ENCODE data around the gene RANBP1.

Gene RANBP1

DNA sequence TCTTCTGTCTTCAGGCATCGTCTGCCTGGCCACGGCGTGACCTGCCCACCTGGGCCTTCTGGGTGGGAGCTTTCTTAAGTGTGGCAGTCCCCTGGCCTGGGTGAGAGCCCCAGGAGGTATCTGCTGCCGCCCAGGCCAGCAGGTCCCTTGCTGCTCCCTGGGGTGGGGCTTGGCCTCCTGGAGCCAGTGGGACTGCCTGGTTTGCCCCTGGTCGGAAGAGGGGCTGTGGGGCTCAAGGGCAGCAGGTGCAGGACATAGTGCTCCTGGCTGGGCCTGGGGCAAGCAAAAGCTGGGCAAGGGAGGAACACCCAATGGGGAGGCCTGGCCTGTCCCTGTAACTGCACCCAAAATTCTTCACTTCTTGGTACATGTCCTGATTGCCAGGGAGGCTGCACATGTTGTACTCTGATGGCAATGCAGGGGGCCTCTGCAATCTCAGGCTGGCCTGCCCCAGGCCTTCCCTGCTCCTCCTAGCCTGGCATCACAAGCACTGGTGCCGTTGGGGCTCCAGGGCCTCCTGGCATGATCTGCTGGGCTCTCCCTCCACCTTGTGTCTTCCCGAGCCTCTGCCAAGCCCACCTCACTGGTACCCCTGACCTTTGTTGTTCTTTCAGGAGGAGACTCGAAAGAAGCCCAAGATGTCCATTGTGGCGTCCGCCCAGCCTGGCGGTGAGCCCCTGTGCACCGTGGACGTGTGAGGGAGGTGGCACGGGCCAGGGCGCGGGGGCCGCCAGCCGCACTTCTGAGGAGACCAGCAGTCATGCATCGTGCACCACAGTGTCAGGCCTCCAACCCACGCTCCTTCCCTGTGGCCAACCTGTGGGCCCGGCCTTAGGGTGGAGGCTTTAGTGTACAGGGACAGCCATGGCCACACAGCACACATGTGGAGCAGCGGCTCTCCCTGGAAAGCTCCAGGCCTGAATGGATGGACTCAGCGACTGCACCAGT is 6.2 kb upstream of the RANBP1 start:
- DNase-seq, result no peak

- no peak for DNase-seq
Observed at GRCh38 chr22:20110359-20110985, 5.4 kb upstream of the RANBP1 start.

DNA sequence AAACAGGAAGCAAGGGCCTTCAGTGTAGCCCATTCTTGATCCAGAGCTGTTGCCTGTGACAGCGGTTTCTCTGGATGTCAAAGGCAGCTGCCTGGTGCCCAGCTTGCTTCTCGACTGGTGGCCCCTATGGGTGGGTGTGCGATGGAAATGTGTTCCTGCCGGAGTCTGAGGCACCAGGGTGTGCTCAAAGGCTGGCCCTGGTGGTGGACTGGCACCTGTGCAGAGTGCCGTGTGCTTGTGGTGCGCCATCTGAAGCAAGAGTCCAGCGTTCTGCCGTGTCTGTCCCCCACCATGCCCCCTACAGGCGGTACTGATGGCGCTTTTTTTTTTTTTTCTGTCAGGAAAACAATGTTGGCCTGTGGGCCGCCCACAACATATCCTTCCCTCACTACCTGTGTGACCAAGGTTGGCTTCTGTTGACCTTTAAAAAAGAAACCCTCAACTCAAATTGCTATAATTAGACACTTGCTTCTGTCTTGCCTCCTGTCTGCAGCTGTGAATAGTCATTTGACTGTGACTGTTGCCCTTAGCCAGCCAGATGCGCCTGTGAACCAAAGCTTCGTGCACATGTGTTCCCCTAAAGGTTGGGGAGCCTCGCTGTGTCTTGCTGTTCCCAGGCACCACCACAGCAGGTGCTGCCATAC is 4.7 kb upstream of the RANBP1 start:
- DNase-seq, result no peak

DNA sequence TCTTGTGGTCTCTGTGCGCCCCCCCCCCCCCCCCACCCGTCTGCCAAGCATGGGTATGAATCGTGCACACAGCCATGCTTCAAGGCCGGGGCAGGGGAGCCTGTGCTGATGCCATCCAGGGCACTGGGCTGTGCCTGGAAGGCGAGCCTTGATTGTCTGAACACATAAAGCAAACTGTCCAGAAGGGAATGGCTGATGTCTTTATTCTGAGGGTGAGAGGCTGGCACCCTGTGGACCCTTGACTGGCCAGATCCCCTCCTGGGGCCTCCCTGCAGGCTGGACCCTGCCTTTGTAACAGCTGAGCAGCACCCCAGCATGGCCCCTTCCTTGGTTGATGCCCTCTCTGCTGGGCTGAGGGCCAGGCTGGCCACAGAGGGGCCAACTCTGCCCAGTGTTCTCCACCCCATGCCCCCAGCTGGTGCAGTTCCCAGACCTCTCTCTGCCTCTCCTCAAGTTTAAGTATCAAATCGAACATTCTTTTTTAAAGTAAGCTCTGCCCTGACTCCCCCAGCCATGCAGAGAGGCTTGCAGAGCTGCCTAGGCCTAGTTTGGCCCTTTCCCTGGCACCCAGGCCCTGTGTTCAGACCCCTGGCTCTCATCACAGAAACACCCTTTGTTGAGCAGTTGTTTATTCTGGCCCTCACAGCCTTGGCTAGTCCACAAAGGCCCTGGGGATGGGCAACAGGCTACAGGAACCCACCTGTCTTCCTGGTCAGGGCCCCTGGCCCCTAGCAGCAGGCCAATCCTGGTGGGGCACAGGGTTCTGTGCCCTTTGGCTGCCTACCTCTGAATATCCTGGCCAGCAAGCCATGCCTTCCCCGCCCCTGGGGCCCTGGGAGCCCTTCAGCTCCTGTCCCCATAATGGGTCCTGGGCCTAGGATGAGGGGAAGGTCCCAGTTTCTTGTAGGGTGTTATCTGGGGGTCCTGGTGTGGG is 3.9 kb upstream of the RANBP1 start:
- no peak for DNase-seq

- DNase-seq, result no peak
Observed at GRCh38 chr22:20112623-20113511, 3.0 kb upstream of the RANBP1 start.

DNA sequence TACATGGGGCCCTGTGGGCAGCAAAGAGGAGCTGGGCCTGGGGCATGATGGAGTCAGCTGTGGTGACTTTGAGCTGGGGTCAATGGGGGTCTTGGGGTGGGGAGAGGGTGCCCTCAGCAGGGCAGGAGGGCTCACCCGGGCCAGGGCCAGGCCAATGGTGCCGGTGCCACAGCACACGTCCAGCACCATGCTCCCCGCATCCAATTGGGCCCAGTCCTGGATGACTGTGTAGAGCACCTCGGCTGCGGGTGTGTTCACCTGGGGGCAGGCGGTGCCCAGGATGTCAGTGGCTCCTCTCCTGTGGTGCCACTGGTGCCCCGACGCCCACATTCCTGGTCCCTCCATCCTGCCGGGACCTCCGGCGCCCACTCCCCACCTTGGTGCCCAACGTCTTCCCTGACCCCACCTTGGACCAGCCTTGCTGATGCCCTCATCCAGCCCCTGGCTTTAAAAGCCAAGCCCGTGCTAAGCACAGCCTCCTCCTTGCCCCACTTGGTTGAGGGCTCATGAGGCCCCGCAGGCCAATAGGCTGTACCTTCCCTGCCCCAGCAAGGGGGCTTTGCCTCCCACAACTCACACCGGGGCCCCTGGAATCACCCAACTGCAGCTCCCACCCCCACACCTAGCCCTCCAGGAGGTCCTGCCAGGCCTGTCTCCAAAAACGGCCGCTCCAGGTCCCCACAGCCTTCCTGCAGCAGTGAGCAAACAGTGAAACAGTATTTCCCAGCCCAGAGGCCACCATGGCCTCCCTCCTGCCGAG is 2.2 kb upstream of the RANBP1 start:
- no peak for DNase-seq

DNA sequence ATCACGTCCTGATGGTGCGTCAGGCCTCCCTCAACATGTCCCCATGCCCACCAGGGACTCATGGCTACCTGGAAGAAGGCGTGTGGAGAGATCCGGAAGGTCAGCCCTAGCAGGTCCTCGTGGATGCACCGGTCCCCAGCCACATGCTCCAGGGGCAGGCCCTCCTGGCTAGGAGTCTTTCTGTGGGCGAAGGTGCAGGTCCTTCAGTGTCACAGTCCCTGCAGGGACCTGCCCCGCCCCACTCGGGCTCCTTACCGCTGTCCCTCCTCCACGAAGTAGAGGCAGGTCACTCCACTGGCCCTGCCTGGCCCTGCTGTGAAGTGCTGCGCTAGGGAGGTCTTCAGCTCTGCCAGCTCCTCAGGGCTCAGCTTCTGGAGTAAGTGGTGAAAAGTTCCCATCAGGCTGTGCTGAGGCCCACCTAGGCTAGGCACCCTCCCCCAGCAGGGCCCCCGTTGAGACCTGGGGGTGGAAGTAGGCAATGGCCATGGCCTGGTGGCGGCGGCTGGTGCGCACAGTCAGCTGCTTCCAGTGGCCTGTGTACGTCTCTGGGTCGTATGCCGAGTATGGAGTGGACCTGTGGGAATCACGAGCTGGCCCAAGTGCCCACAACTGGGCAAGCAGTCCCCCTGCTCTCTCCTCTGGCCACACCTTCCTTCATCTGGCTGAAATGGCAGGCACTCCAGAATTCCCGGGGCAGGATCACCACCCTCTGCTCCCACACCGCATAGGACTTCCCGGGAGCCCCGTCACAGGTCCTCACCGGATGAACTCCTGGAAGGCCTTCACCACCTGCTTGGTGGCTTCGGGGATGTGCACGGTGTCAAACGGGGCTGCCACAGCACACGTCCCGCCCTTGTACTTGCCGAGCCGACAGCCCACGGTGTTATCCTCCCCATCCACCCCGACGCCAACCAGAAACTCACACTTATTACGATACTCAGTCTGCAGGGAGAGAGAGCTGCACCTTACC is 1.1 kb upstream of the RANBP1 start:
- no peak for DNase-seq

GRCh38 chr22:20116376-20116950 is 559 bp downstream of the RANBP1 start:
- DNase-seq, result no peak

DNA sequence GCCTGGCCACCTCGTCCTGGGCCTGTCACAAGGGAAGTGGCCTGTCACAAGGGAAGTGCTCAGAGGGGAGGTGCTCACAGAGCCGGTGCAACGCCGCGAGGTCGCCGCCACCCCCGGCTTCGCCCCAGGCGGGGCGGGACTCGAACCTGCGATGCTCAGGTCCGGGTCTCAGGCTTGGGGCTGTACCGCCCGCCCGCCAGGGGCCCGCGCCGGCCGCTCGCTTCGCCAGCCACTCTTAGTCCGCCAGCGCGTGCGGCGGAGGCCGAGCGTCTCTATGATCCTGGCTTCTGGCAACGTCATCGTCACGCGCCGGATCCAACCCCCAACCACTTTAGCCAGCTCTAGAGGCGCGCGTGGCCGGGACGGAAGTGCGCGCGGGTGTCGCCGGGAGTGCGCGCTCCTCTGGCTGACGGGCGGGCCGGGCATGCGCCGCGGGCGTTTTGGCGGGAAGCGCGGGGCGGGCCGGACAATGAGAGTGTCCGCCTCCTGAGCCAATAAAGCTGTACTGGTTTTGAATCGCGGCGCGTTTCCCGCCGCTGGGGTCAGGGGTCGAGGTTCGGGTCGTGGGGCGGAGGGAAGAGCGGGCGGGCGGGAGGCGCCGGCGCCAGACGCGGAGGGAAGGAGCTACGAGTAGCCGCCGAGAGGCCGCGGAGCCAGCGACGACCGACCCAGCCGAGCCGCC is 1.2 kb downstream of the RANBP1 start, which contains the start of gene TRMT2A:
TRMT2A (minus strand) TSS at position 276 of the 682 bp plus-strand sequence. CDS start 320 bp downstream, outside the sequence.
- DNase-seq, result peak; percentile 35

DNA sequence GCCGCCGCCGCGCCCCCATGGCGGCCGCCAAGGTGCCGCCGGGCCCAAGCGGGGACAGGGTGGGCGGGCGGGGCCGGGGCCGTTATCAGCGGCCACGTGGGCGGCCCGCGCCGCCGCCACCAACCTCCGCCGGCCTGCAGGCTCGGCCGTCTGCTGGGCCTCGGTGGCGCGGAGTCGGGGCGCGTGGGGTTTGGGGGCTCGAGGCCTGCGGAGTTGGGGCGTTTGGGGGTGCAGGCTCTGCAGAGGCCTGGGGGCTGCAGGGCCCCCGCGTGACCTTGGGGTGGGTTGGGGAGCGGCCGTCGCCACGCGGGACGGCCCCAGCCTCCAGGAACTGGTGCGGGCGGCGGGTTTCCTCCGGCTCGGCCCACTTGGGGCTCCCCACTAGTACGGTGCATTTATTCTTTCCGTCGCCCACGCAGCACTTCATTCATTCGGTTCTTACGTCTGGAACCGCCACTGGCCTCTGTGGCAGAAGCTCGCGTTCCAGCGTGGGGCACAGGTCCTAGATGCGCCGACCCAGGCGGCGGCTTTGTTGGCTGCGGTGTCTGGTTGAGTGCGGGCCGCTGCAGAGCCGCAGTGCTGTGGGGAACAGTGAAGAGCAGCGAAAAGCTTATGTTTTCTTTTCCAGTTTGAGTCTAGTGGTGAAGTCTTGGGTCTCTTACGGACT is 1.9 kb downstream of the RANBP1 start:
- DNase-seq, result no peak

DNA sequence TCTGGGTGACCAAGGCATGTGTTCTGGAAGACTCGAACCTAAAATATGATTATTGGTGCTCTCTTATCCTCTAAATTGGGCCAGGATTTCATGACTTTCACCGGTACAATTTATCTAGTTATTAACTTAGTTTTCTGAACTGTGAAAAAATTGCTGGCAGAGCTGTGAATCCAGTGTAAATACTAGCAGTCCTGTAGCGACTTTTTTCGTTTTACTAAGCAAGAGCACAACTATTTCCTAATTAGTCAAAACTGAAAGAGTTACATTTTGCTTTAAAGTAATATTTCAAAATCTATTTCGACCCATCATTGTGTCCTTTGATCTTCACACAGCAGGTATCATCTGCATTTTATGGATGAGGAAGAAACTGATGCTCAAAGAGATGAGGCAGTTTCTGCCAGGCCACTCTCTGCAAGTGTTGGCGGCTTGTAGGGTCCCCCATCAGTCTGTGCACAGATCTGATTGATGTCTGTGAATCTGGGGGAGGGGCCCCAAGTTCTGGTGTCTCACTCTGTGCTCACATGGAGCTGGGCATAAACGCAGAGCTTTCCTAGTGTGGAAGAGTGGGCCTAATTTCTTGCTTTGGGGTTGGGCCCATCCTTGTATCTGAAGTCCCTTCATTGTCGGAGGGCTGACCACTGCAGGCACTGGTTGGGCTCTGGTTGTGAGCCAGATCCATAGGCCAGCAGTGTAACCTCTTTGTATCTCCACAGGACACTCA is 2.6 kb downstream of the RANBP1 start:
- DNase-seq, result no peak

DNA sequence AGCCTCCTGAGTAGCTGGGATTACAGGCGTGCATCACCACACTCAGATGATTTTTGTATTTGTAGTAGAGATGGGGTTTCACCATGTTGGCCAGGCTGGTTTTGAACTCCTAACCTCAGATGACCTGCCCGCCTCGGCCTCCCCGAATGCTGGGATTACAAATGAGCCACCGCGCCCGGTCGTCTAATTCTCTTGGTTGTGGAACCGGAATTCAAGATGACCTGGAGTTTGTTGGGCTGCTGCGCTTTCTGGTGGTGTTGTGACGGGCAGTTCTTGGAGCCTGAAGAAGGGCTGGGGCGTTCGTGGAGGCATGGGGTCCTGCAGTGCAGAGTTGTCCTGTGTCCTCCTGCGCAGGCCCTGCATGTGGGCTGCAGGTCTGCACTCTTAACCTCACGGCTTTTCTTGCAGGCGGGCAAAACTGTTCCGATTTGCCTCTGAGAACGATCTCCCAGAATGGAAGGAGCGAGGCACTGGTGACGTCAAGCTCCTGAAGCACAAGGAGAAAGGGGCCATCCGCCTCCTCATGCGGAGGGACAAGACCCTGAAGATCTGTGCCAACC is 6.0 kb downstream of the RANBP1 start:
- DNase-seq, result no peak

- DNase-seq, result no peak
Observed at GRCh38 chr22:20123366-20124082, 7.6 kb downstream of the RANBP1 start.

- DNase-seq, result no peak
Observed at GRCh38 chr22:20124083-20124787, 8.3 kb downstream of the RANBP1 start.
